Osteocyte (in vitro differentiated cells): Measurements from ENCODE around the gene TPTE. TPM values are rescaled to one million over a fixed set of nuclear protein-coding genes. Genes with fewer than 3 reads are reported as not detected.
"Not testable (repeated sequence)": the region's sequence is repeated elsewhere in the genome, so short reads cannot be mapped to it uniquely, and the experiment has no call there.

Source experiments
- DNase-seq: peaks from one replicate; pipeline ENCODE4 v3.0.0; 2021; ENCODE audit warnings: mixed read lengths; ENCODE audit not compliant: unreplicated experiment; ENCODE audit errors: extremely low spot score
- H3K27ac Mint-ChIP-seq: one replicate; pipeline ENCODE4 v1.8.0; 2021; ENCODE audit warnings: mild to moderate bottlenecking, mixed read lengths; ENCODE audit not compliant: unreplicated experiment
- H3K27me3 Mint-ChIP-seq: one replicate; pipeline ENCODE4 v1.8.0; 2021; ENCODE audit warnings: mixed read lengths; ENCODE audit not compliant: unreplicated experiment
- H3K36me3 Mint-ChIP-seq: one replicate; pipeline ENCODE4 v1.8.0; 2021; ENCODE audit warnings: mixed read lengths; ENCODE audit not compliant: unreplicated experiment
- H3K4me1 Mint-ChIP-seq: one replicate; pipeline ENCODE4 v1.8.0; 2021; ENCODE audit warnings: mixed read lengths; ENCODE audit not compliant: unreplicated experiment
- H3K4me3 Mint-ChIP-seq: one replicate; pipeline ENCODE4 v1.8.0; 2021; ENCODE audit warnings: mild to moderate bottlenecking, moderate library complexity, mixed read lengths; ENCODE audit not compliant: unreplicated experiment
- H3K9me3 Mint-ChIP-seq: one replicate; pipeline ENCODE4 v1.8.0; 2021; ENCODE audit warnings: mixed read lengths; ENCODE audit not compliant: unreplicated experiment
- CTCF ChIP-seq: fragments of 200-600 bp; sonication (generic); IDR thresholded peaks from 2 replicates; pipeline ENCODE4 v1.5.0; 2021; ENCODE audit warnings: antibody characterized with exemption, mild to moderate bottlenecking, moderate library complexity
- total RNA-seq: library from RNA; stranded (reverse); gene quantifications from 2 replicates; pipeline ENCODE4 v1.2.1, GENCODE V29; 2021

The TPTE gene
- total RNA-seq, 1 donor from 2014 or later: not detected

- H3K4me1 Mint-ChIP-seq: no peaks in the 10 kb centered on the region
- H3K36me3 Mint-ChIP-seq: no peaks in the 10 kb centered on the region
- no peak overlapping the region for H3K27ac Mint-ChIP-seq
- DNase-seq: no peak
- H3K9me3 Mint-ChIP-seq: no peaks in the 10 kb centered on the region
- H3K27me3 Mint-ChIP-seq: no peaks in the 10 kb centered on the region
- no peak for TF ChIP-seq CTCF
- H3K4me3 Mint-ChIP-seq: no peak overlapping the region
Measured at GRCh38 chr21:10639123-10639522, 117.7 kb downstream of the TPTE start.

GRCh38 chr21:10639746-10640145 is 118.4 kb downstream of the TPTE start:
- H3K4me1 Mint-ChIP-seq, DNase-seq, H3K4me3 Mint-ChIP-seq, H3K27ac Mint-ChIP-seq, H3K9me3 Mint-ChIP-seq, H3K27me3 Mint-ChIP-seq, H3K36me3 Mint-ChIP-seq: not testable (repeated sequence)

GRCh38 chr21:10640446-10640845 is 119.1 kb downstream of the TPTE start:
- H3K9me3 Mint-ChIP-seq: no peaks in the 10 kb centered on the region
- H3K4me3 Mint-ChIP-seq: no peak overlapping the region
- H3K36me3 Mint-ChIP-seq: no peaks in the 10 kb centered on the region
- TF ChIP-seq CTCF: no peak
- no peaks in the 10 kb centered on the region for H3K4me1 Mint-ChIP-seq
- no peaks in the 10 kb centered on the region for H3K27me3 Mint-ChIP-seq
- DNase-seq: no peak
- no peak overlapping the region for H3K27ac Mint-ChIP-seq

GRCh38 chr21:10641107-10641506 is 119.7 kb downstream of the TPTE start:
- Mint-ChIP-seq H3K36me3 (no peaks in the 10 kb centered on the region), H3K27me3 (no peaks in the 10 kb centered on the region), H3K27ac (no peak overlapping the region), H3K4me1 (no peaks in the 10 kb centered on the region), H3K9me3 (no peaks in the 10 kb centered on the region), H3K4me3 (no peak overlapping the region)
- DNase-seq: no peak
- no peak for TF ChIP-seq CTCF

- DNase-seq, H3K27ac Mint-ChIP-seq, H3K4me1 Mint-ChIP-seq, H3K27me3 Mint-ChIP-seq, H3K36me3 Mint-ChIP-seq, H3K4me3 Mint-ChIP-seq: not testable (repeated sequence)
- peaks cover 19% of the 10 kb centered on the region for H3K9me3 Mint-ChIP-seq
Measured at GRCh38 chr21:10645667-10646066, 124.3 kb downstream of the TPTE start.

GRCh38 chr21:10649350-10650149 is 128.2 kb downstream of the TPTE start:
- H3K4me1 Mint-ChIP-seq, H3K36me3 Mint-ChIP-seq, H3K4me3 Mint-ChIP-seq, H3K27ac Mint-ChIP-seq, H3K27me3 Mint-ChIP-seq, DNase-seq: not testable (repeated sequence)
- peaks cover 19% of the 10 kb centered on the region for H3K9me3 Mint-ChIP-seq

- not testable (repeated sequence) for H3K4me3 Mint-ChIP-seq, H3K36me3 Mint-ChIP-seq, H3K4me1 Mint-ChIP-seq, H3K27me3 Mint-ChIP-seq, H3K27ac Mint-ChIP-seq, DNase-seq
- peaks cover 19% of the 10 kb centered on the region for H3K9me3 Mint-ChIP-seq
Measured at GRCh38 chr21:10650297-10650696, 128.9 kb downstream of the TPTE start.
